Liver (tissue), 9 donors: ENCODE results near the gene DCAF4. TPM values are rescaled to one million over a fixed set of nuclear protein-coding genes. Genes with fewer than 3 reads are reported as not detected.

Experiments
- DNase-seq: peaks from one replicate; pipeline ENCODE4 v3.0.0-alpha.2; 2017; ENCODE audit warnings: low spot score
- H3K27ac ChIP-seq, 2 donors: one replicate each; pipeline ENCODE4 v1.7.0; 2013; ENCODE audit warnings: inconsistent platforms in 2 of 2, low read length in 2 of 2, control low read depth in 1 of 2, low read depth in 1 of 2, mild to moderate bottlenecking in 1 of 2
- H3K27me3 ChIP-seq, 4 donors: one replicate each; pipeline versions ENCODE4 v1.6.1 to v1.7.0; 2013; ENCODE audit warnings: low read length in 3 of 4, inconsistent platforms in 1 of 4, mild to moderate bottlenecking in 1 of 4, moderate library complexity in 1 of 4; ENCODE audit not compliant: control insufficient read depth in 4 of 4, insufficient read depth in 4 of 4
- H3K36me3 ChIP-seq, 4 donors: one replicate each; pipeline versions ENCODE4 v1.6.1 to v1.7.0; 2013; ENCODE audit warnings: low read length in 3 of 4, mild to moderate bottlenecking in 3 of 4, low read depth in 1 of 4, moderate library complexity in 1 of 4; ENCODE audit not compliant: control insufficient read depth in 4 of 4, insufficient read depth in 3 of 4
- H3K4me1 ChIP-seq, 4 donors: one replicate each; pipeline versions ENCODE4 v1.6.1 to v1.7.0; 2013; ENCODE audit warnings: low read length in 3 of 4, mild to moderate bottlenecking in 3 of 4, moderate library complexity in 1 of 4; ENCODE audit not compliant: control insufficient read depth in 4 of 4, insufficient read depth in 4 of 4
- H3K4me3 ChIP-seq, 3 donors: one replicate each; pipeline versions ENCODE4 v1.6.1 to v1.7.0; 2013; ENCODE audit warnings: low read length in 3 of 3, control low read depth in 1 of 3, low read depth in 1 of 3, mild to moderate bottlenecking in 1 of 3
- H3K9ac ChIP-seq, 2 donors: one replicate each; pipeline ENCODE4 v1.7.0; 2013; ENCODE audit warnings: low read length in 2 of 2, mild to moderate bottlenecking in 2 of 2, moderate library complexity in 2 of 2, control low read depth in 1 of 2, low read depth in 1 of 2
- H3K9me3 ChIP-seq, 4 donors: one replicate each; pipeline versions ENCODE4 v1.6.1 to v1.7.0; 2013; ENCODE audit warnings: low read length in 3 of 4; ENCODE audit not compliant: control insufficient read depth in 4 of 4
- EGR1 ChIP-seq, 2 donors: IDR thresholded peaks; 2 replicates each; pipeline ENCODE4 v1.6.1; 2016 to 2018; ENCODE audit warnings: antibody characterized with exemption in 2 of 2, low read depth in 2 of 2
- FOXA1 ChIP-seq: IDR thresholded peaks from 2 replicates; pipeline ENCODE4 v1.6.1; 2016; ENCODE audit warnings: antibody characterized with exemption
- FOXA2 ChIP-seq: IDR thresholded peaks from 2 replicates; pipeline ENCODE4 v1.6.1; 2016; ENCODE audit warnings: antibody characterized with exemption
- GABPA ChIP-seq, 2 donors: IDR thresholded peaks in 1 of 2; conservative IDR thresholded peaks in 1 of 2; 2 replicates each; pipeline ENCODE4 v1.6.1; 2016; ENCODE audit warnings: antibody characterized with exemption in 2 of 2, mild to moderate bottlenecking in 1 of 2, moderate library complexity in 1 of 2
- HNF4G ChIP-seq: IDR thresholded peaks from 2 replicates; pipeline ENCODE4 v1.6.1; 2016; ENCODE audit warnings: antibody characterized with exemption
- JUND ChIP-seq, 2 donors: IDR thresholded peaks; 2 replicates each; pipeline ENCODE4 v1.6.1; 2016; ENCODE audit warnings: antibody characterized with exemption in 2 of 2
- NR2F2 ChIP-seq: IDR thresholded peaks from 2 replicates; pipeline ENCODE4 v1.6.1; 2016; ENCODE audit warnings: antibody characterized with exemption
- RAD21 ChIP-seq, 2 donors: IDR thresholded peaks; 2 replicates each; pipeline ENCODE4 v1.6.1; 2016; ENCODE audit warnings: antibody characterized with exemption in 2 of 2, mild to moderate bottlenecking in 2 of 2
- RXRA ChIP-seq, 2 donors: IDR thresholded peaks; 2 replicates each; pipeline ENCODE4 v1.6.1; 2017 to 2018; ENCODE audit warnings: antibody characterized with exemption in 2 of 2, mild to moderate bottlenecking in 1 of 2
- SP1 ChIP-seq: IDR thresholded peaks from 2 replicates; pipeline ENCODE4 v1.6.1; 2018; ENCODE audit warnings: antibody characterized with exemption, mild to moderate bottlenecking
- TAF1 ChIP-seq: conservative IDR thresholded peaks from 2 replicates; pipeline ENCODE4 v1.6.1; 2016; ENCODE audit warnings: antibody characterized with exemption, mild to moderate bottlenecking
- YY1 ChIP-seq: IDR thresholded peaks from 2 replicates; pipeline ENCODE4 v1.6.1; 2016; ENCODE audit warnings: antibody characterized with exemption, mild to moderate bottlenecking
- WGBS: extraction: QIAGEN DNeasy Blood & Tissue Kit; methylation state at CpG from one replicate; pipeline ENCODE4 v1.1.7; 2013; 5-methylcytosine and 5-hydroxymethylcytosine counted together
- polyA plus RNA-seq, 2 donors: library from polyadenylated mRNA; stranded (reverse) in 1 of 2; unstranded in 1 of 2; fragments of 200-250 nt in 1 of 2; fragments of >200 nt in 1 of 2; fragmentation: Nextera tagmentation in 1 of 2; extraction: Ambion mirVana in 1 of 2; gene quantifications; one replicate each; pipeline versions ENCODE4 v1.2.1 to v1.2.3, GENCODE V29; 2013 to 2015
- total RNA-seq, 2 donors: library from RNA; depleted of rRNA; stranded (reverse); fragments of >200 nt; gene quantifications; one replicate each; pipeline ENCODE4 v1.2.3, GENCODE V29; 2014
- TF ChIP-seq, protein P1 (sequence below): IDR thresholded peaks from 2 replicates; pipeline ENCODE4 v1.6.1; 2016; ENCODE audit warnings: antibody characterized with exemption
- TF ChIP-seq, protein P2 (sequence below): IDR thresholded peaks from 2 replicates; pipeline ENCODE4 v1.6.1; 2016; ENCODE audit warnings: antibody characterized with exemption, mild to moderate bottlenecking
- TF ChIP-seq, protein P3 (sequence below): fragments of 150-350 bp; IDR thresholded peaks from 2 replicates; pipeline ENCODE4 v1.5.1; 2017; ENCODE audit warnings: improper control_type of control experiment, low read depth, low read length; ENCODE audit not compliant: missing input control
- TF ChIP-seq, protein P4 (sequence below): IDR thresholded peaks from 2 replicates; pipeline ENCODE4 v1.6.1; 2016; ENCODE audit warnings: antibody characterized with exemption
- TF ChIP-seq, protein P5 (sequence below): IDR thresholded peaks from 2 replicates; pipeline ENCODE4 v1.6.1; 2016; ENCODE audit warnings: antibody characterized with exemption
- donor health status: healthy.
- donor health status: healthy.
- donor health status: healthy.
- donor health status: healthy.
- donor health status: healthy.

DCAF4 gene
- total and polyA plus RNA-seq, 4 donors, result 3.5 to 11.0 (median 6.1) TPM

DNA sequence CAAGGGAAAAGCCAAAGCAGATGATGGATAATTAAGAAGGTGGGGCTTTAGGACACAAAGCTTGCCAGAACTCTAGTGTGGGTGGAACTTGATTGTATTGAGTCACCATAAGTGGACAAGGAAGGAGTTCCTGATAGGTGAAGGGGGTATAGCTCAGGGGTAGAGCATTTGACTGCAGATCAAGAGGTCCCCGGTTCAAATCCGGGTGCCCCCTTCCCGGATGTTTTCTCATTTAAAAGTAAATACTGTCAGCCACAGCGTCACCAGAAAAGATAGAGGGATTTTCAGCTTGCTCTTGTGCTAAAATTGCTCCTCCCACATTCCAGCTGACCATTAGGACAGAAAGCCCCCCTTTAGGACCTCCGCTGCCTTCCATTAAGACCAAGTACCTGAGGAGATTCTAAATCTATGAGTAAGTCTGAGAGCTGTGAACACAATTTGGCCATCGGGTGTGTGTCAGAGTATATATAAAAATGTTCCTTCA is 36.6 kb downstream of the DCAF4 start:
- Histone ChIP-seq H3K36me3 (peaks cover 0 to 22% (median 8%) of the 10 kb centered on the region in 4 donors), H3K4me3 (no peak overlapping the region), H3K4me1 (no peaks in the 10 kb centered on the region), H3K27me3 (no peaks in the 10 kb centered on the region), H3K9ac (no peak overlapping the region), H3K27ac (no peak overlapping the region), H3K9me3 (no peaks in the 10 kb centered on the region)
- no peak for DNase-seq
- 73% methylated on average over 6 of the region's 6 CpGs for WGBS
- TF ChIP-seq JUND (IDR thresholded peaks at IDR 0.05), result no peak
- TF ChIP-seq RAD21 (IDR thresholded peaks at IDR 0.05), result no peak
- TF ChIP-seq, protein P1, sequence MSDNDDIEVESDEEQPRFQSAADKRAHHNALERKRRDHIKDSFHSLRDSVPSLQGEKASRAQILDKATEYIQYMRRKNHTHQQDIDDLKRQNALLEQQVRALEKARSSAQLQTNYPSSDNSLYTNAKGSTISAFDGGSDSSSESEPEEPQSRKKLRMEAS, result no peak
- TF ChIP-seq, protein P2, sequence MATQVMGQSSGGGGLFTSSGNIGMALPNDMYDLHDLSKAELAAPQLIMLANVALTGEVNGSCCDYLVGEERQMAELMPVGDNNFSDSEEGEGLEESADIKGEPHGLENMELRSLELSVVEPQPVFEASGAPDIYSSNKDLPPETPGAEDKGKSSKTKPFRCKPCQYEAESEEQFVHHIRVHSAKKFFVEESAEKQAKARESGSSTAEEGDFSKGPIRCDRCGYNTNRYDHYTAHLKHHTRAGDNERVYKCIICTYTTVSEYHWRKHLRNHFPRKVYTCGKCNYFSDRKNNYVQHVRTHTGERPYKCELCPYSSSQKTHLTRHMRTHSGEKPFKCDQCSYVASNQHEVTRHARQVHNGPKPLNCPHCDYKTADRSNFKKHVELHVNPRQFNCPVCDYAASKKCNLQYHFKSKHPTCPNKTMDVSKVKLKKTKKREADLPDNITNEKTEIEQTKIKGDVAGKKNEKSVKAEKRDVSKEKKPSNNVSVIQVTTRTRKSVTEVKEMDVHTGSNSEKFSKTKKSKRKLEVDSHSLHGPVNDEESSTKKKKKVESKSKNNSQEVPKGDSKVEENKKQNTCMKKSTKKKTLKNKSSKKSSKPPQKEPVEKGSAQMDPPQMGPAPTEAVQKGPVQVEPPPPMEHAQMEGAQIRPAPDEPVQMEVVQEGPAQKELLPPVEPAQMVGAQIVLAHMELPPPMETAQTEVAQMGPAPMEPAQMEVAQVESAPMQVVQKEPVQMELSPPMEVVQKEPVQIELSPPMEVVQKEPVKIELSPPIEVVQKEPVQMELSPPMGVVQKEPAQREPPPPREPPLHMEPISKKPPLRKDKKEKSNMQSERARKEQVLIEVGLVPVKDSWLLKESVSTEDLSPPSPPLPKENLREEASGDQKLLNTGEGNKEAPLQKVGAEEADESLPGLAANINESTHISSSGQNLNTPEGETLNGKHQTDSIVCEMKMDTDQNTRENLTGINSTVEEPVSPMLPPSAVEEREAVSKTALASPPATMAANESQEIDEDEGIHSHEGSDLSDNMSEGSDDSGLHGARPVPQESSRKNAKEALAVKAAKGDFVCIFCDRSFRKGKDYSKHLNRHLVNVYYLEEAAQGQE, result no peak
- TF ChIP-seq, protein P3, sequence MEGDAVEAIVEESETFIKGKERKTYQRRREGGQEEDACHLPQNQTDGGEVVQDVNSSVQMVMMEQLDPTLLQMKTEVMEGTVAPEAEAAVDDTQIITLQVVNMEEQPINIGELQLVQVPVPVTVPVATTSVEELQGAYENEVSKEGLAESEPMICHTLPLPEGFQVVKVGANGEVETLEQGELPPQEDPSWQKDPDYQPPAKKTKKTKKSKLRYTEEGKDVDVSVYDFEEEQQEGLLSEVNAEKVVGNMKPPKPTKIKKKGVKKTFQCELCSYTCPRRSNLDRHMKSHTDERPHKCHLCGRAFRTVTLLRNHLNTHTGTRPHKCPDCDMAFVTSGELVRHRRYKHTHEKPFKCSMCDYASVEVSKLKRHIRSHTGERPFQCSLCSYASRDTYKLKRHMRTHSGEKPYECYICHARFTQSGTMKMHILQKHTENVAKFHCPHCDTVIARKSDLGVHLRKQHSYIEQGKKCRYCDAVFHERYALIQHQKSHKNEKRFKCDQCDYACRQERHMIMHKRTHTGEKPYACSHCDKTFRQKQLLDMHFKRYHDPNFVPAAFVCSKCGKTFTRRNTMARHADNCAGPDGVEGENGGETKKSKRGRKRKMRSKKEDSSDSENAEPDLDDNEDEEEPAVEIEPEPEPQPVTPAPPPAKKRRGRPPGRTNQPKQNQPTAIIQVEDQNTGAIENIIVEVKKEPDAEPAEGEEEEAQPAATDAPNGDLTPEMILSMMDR, result no peak
- TF ChIP-seq HNF4G, result no peak
- no peak for TF ChIP-seq SP1
- TF ChIP-seq GABPA (IDR thresholded peaks at IDR 0.05 in 1 of 2, conservative IDR thresholded peaks at IDR 0.05 in 1 of 2), result no peak
- no peak for TF ChIP-seq EGR1 (IDR thresholded peaks at IDR 0.05; ENCODE audit: low read depth in 2 of 2)
- TF ChIP-seq, protein P4, sequence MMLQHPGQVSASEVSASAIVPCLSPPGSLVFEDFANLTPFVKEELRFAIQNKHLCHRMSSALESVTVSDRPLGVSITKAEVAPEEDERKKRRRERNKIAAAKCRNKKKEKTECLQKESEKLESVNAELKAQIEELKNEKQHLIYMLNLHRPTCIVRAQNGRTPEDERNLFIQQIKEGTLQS, result no peak
- TF ChIP-seq NR2F2, result no peak
- TF ChIP-seq RXRA (IDR thresholded peaks at IDR 0.05), result no peak
- no peak for TF ChIP-seq TAF1
- no peak for TF ChIP-seq FOXA2
- no peak for TF ChIP-seq FOXA1
- TF ChIP-seq, protein P5, sequence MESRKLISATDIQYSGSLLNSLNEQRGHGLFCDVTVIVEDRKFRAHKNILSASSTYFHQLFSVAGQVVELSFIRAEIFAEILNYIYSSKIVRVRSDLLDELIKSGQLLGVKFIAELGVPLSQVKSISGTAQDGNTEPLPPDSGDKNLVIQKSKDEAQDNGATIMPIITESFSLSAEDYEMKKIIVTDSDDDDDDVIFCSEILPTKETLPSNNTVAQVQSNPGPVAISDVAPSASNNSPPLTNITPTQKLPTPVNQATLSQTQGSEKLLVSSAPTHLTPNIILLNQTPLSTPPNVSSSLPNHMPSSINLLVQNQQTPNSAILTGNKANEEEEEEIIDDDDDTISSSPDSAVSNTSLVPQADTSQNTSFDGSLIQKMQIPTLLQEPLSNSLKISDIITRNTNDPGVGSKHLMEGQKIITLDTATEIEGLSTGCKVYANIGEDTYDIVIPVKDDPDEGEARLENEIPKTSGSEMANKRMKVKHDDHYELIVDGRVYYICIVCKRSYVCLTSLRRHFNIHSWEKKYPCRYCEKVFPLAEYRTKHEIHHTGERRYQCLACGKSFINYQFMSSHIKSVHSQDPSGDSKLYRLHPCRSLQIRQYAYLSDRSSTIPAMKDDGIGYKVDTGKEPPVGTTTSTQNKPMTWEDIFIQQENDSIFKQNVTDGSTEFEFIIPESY, result no peak
- no peak for TF ChIP-seq YY1

DNA sequence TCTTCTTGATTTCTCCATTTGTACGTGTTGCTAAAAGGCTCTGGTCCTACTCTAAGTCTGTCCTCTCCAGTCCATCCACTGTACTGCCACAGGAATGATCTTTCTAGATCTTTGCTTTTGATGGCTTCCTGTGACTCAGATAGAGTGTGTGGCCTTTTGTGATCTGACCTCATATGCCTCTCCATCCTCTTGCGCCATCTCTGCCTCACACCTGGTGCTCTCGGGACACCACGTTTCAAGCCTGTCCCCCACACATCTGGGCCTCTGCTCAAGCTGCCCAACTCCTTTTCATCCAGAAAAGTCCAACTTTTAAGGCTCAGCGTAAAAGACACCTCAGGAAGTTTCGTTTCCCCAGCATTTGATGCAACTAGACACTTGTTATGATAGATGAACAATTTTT is 39.0 kb downstream of the DCAF4 start:
- no peaks in the 10 kb centered on the region for H3K9me3 ChIP-seq
- H3K27ac ChIP-seq, result no peak overlapping the region
- no peak overlapping the region for H3K4me3 ChIP-seq
- H3K4me1 ChIP-seq, result no peaks in the 10 kb centered on the region
- TF ChIP-seq NR2F2, result no peak
- TF ChIP-seq RXRA (IDR thresholded peaks at IDR 0.05), result peak in 1 of 2 donors; percentile 12
- no peaks in the 10 kb centered on the region for H3K27me3 ChIP-seq
- WGBS, result 73% methylated on average over 6 of the region's 6 CpGs
- no peak for DNase-seq
- H3K36me3 ChIP-seq, result peaks cover 7 to 31% (median 10%) of the 10 kb centered on the region in 4 donors
- H3K9ac ChIP-seq, result no peak overlapping the region
